PC-3 (cell line): Measurements from ENCODE around the gene CSTPP1.

Experiments
- EZH2 ChIP-seq: fragments of 300-600 bp; sonication (generic); IDR thresholded peaks from one replicate; pipeline ENCODE4 v1.6.1; 2017; ENCODE audit warnings: antibody characterized with exemption, mild to moderate bottlenecking, low read length; ENCODE audit not compliant: unreplicated experiment
- EZH2phosphoT487 ChIP-seq: fragments of 300-600 bp; sonication (generic); IDR thresholded peaks from 2 replicates; pipeline ENCODE4 v1.6.1; 2018; ENCODE audit warnings: mild to moderate bottlenecking, antibody characterized with exemption, low read length, borderline replicate concordance
- TF ChIP-seq, protein P1 (sequence below): fragments of 300-600 bp; sonication (generic); conservative IDR thresholded peaks from 2 replicates; pipeline ENCODE4 v1.5.1; 2017; ENCODE audit warnings: antibody characterized with exemption, low read depth, mild to moderate bottlenecking, low read length

DNA sequence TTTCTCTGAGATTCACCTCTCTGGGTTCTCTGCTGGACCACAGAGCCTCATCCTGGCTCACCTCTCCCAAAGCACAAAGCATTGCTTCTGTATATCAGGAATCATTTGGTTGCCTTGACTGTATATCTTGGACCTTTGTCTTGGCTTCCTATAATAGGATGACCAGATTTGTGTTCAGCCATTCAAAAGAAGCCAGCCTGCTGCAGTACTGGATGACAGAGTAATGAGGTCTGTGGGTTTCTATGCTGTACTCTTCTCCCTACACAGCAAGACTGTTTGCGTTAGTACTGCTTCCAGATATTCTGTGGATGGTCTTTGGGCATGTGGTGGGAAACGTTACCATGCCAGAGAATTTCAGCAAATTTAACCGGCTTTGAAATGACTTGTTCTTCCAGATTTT is 200.4 kb downstream of the CSTPP1 start:
- TF ChIP-seq, protein P1, sequence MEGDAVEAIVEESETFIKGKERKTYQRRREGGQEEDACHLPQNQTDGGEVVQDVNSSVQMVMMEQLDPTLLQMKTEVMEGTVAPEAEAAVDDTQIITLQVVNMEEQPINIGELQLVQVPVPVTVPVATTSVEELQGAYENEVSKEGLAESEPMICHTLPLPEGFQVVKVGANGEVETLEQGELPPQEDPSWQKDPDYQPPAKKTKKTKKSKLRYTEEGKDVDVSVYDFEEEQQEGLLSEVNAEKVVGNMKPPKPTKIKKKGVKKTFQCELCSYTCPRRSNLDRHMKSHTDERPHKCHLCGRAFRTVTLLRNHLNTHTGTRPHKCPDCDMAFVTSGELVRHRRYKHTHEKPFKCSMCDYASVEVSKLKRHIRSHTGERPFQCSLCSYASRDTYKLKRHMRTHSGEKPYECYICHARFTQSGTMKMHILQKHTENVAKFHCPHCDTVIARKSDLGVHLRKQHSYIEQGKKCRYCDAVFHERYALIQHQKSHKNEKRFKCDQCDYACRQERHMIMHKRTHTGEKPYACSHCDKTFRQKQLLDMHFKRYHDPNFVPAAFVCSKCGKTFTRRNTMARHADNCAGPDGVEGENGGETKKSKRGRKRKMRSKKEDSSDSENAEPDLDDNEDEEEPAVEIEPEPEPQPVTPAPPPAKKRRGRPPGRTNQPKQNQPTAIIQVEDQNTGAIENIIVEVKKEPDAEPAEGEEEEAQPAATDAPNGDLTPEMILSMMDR = no peak
- TF ChIP-seq EZH2phosphoT487 (no peak), EZH2 (no peak)
